DOHH2 (cell line): ENCODE data around the gene MSLN.

Experiments
- EZH2phosphoT487 ChIP-seq: fragments of 200-600 bp; sonication (generic); IDR thresholded peaks from 2 replicates; pipeline ENCODE4 v1.6.1; 2017; ENCODE audit warnings: borderline replicate concordance, mild to moderate bottlenecking, antibody characterized with exemption, low read length, moderate library complexity, mixed read lengths
- TF ChIP-seq, protein P1 (sequence below): fragments of 200-600 bp; sonication (generic); IDR thresholded peaks from one replicate; pipeline ENCODE4 v1.5.1; 2014; ENCODE audit warnings: antibody characterized with exemption, mild to moderate bottlenecking, low read depth, low read length; ENCODE audit not compliant: poor library complexity, severe bottlenecking

GRCh38 chr16:818132-818531, 57.6 kb downstream of the MSLN start:
- TF ChIP-seq, protein P1, sequence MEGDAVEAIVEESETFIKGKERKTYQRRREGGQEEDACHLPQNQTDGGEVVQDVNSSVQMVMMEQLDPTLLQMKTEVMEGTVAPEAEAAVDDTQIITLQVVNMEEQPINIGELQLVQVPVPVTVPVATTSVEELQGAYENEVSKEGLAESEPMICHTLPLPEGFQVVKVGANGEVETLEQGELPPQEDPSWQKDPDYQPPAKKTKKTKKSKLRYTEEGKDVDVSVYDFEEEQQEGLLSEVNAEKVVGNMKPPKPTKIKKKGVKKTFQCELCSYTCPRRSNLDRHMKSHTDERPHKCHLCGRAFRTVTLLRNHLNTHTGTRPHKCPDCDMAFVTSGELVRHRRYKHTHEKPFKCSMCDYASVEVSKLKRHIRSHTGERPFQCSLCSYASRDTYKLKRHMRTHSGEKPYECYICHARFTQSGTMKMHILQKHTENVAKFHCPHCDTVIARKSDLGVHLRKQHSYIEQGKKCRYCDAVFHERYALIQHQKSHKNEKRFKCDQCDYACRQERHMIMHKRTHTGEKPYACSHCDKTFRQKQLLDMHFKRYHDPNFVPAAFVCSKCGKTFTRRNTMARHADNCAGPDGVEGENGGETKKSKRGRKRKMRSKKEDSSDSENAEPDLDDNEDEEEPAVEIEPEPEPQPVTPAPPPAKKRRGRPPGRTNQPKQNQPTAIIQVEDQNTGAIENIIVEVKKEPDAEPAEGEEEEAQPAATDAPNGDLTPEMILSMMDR: no peak
- TF ChIP-seq EZH2phosphoT487: no peak
